ENCODE data around the gene SP140L. TPM values are rescaled to one million over a fixed set of nuclear protein-coding genes. Genes with fewer than 3 reads are reported as not detected.
A peak's percentile ranks its signal among the peaks of the same experiment; 100 is the strongest.

SP140L gene
- total and polyA plus RNA-seq, 2 donors (not counting 1 experiment from before 2014, with no cell fraction given), result 94.6 to 154 TPM

DNA sequence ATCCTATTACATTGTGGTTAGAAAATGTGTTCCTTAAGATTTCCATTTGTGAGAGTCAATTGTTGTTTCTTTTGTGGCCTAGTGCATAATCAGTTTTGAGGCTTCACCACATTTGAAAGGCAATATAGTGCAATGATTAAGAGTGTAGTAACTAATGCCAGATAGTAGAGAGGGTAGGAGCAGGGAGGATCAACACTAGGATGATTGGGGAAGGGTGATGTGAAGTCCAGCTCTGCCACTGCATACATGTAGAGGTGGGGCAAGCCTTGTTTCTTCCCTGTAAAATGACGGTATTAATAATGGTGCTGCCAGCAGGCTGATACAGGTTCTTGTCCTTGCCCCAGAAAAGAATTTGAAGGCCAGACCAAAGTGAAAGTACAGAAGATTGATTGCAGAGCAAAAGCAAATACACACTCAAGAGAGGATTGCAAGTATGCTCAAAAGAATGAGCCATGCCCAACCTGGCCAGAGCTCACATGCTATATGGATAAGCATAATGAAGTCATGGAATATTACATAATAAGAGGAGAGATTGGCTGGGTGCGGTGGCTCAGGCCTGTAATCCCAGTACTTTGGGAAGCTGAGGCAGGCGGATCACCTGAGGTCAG is 97.0 kb downstream of the SP140L start:
- peaks cover 100% of the 10 kb centered on the region for H3K79me2 ChIP-seq (ENCODE audit: control insufficient read depth, insufficient read depth, low read length)
- peaks cover 46 to 83% of the 10 kb centered on the region in 2 donors for H3K4me1 ChIP-seq (ENCODE audit: control insufficient read depth in 2 of 2, insufficient read depth in 2 of 2, low read length in 2 of 2)
- peak overlapping the region; percentile 42 for H3K9ac ChIP-seq (ENCODE audit: low read length)
- intact Hi-C loops (cut with micrococcal nuclease), result no loop called here
- H4K20me1 ChIP-seq (ENCODE audit: control insufficient read depth, insufficient read depth, low read length, poor library complexity, severe bottlenecking), result peaks cover 39% of the 10 kb centered on the region
- no peaks in the 10 kb centered on the region for H3K27me3 ChIP-seq (replicated peaks in 1 of 4; ENCODE audit: control extremely low read depth in 1 of 4, control insufficient read depth in 3 of 4, insufficient read depth in 4 of 4, low read length in 3 of 4)
- peak overlapping the region; percentile 74 for H3K4me2 ChIP-seq (replicated peaks; ENCODE audit: low read depth, low read length, poor library complexity, severe bottlenecking)
- CTCF ChIA-PET, result no interaction called here
- ATAC-seq (ENCODE audit: low read depth) (no peak), DNase-seq (no peak)
- no peaks in the 10 kb centered on the region for H3K27me3 Mint-ChIP-seq
- H2AFZ ChIP-seq (ENCODE audit: insufficient read depth, low read depth, low read length, poor library complexity, severe bottlenecking), result no peak overlapping the region
- TF ChIP-seq EZH2 (IDR thresholded peaks at IDR 0.05; ENCODE audit: borderline replicate concordance, insufficient read depth, low read depth, low read length, poor library complexity, severe bottlenecking), result no peak
- TF ChIP-seq, protein P1, sequence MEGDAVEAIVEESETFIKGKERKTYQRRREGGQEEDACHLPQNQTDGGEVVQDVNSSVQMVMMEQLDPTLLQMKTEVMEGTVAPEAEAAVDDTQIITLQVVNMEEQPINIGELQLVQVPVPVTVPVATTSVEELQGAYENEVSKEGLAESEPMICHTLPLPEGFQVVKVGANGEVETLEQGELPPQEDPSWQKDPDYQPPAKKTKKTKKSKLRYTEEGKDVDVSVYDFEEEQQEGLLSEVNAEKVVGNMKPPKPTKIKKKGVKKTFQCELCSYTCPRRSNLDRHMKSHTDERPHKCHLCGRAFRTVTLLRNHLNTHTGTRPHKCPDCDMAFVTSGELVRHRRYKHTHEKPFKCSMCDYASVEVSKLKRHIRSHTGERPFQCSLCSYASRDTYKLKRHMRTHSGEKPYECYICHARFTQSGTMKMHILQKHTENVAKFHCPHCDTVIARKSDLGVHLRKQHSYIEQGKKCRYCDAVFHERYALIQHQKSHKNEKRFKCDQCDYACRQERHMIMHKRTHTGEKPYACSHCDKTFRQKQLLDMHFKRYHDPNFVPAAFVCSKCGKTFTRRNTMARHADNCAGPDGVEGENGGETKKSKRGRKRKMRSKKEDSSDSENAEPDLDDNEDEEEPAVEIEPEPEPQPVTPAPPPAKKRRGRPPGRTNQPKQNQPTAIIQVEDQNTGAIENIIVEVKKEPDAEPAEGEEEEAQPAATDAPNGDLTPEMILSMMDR (IDR thresholded peaks at IDR 0.05), result no peak
- no peaks in the 10 kb centered on the region for H3K9me3 Mint-ChIP-seq (ENCODE audit: insufficient read depth)
- peaks cover 83% of the 10 kb centered on the region for H3K4me1 Mint-ChIP-seq
- peak overlapping the region; percentile 50 for H3K27ac Mint-ChIP-seq
- POLR2A ChIA-PET, result interaction anchor here (0.7 to 0.8 kb wide), 2 partner anchors 11 to 148 kb away, joined by 3 to 4 read pairs; no protein-coding TSS in a partner anchor
- peak overlapping the region in 1 of 2 donors; percentile 50 for H3K27ac ChIP-seq (ENCODE audit: low read length in 2 of 2)
- peak overlapping the region in 1 of 5 experiments; percentile 46 for H3K4me3 ChIP-seq (ENCODE audit: control extremely low read depth in 1 of 5, extremely low read depth in 1 of 5, insufficient read depth in 1 of 5, low read depth in 2 of 5, low read length in 4 of 5)
- peak overlapping the region; percentile 78 for H3K4me3 Mint-ChIP-seq
- H3K36me3 ChIP-seq (replicated peaks in 1 of 2; ENCODE audit: control extremely low read depth in 1 of 2, control insufficient read depth in 1 of 2, extremely low read depth in 1 of 2, insufficient read depth in 2 of 2, low read length in 1 of 2), result peaks cover 9 to 62% of the 10 kb centered on the region in 2 experiments
- 94% methylated on average over 2 of the region's 3 CpGs for WGBS (ENCODE audit: insufficient coverage)
- peaks cover 0 to 11% (median 4%) of the 10 kb centered on the region in 3 donors for H3K9me3 ChIP-seq (ENCODE audit: control extremely low read depth in 1 of 3, control insufficient read depth in 2 of 3, insufficient read depth in 1 of 3, low read length in 2 of 3)

DNA sequence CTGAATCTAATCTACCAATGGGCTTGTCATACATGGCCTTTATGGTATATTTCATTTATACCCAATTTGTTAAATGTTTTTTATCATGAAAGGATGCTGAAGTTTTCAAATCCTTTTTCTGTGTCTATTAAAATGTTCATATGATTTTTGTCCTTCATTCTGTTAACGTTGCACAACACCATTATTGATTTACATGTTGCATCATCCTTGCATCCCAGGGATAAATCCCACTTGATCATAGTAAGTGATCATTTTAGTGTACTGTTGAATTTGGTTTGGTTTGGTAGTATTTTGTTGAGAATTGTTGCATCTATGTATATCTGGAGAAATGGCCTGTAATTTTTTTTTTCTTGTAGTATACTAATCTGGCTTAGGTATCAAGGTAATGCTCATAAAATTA is 98.4 kb downstream of the SP140L start:
- no CpG with 5 or more reads among the region's 1 CpG for WGBS (ENCODE audit: insufficient coverage)
- Histone ChIP-seq H3K27ac (ENCODE audit: low read length in 2 of 2) (peak overlapping the region in 1 of 2 donors; percentile 50), H3K4me2 (replicated peaks; ENCODE audit: low read depth, low read length, poor library complexity, severe bottlenecking) (peak overlapping the region; percentile 44), H3K9ac (ENCODE audit: low read length) (peak overlapping the region; percentile 24), H3K4me1 (ENCODE audit: control insufficient read depth in 2 of 2, insufficient read depth in 2 of 2, low read length in 2 of 2) (peaks cover 38 to 75% of the 10 kb centered on the region in 2 donors), H4K20me1 (ENCODE audit: control insufficient read depth, insufficient read depth, low read length, poor library complexity, severe bottlenecking) (peaks cover 40% of the 10 kb centered on the region), H3K79me2 (ENCODE audit: control insufficient read depth, insufficient read depth, low read length) (peaks cover 100% of the 10 kb centered on the region), H3K9me3 (ENCODE audit: control extremely low read depth in 1 of 3, control insufficient read depth in 2 of 3, insufficient read depth in 1 of 3, low read length in 2 of 3) (peaks cover 4 to 16% (median 11%) of the 10 kb centered on the region in 3 donors), H3K27me3 (replicated peaks in 1 of 4; ENCODE audit: control extremely low read depth in 1 of 4, control insufficient read depth in 3 of 4, insufficient read depth in 4 of 4, low read length in 3 of 4) (no peaks in the 10 kb centered on the region), H3K36me3 (replicated peaks in 1 of 2; ENCODE audit: control extremely low read depth in 1 of 2, control insufficient read depth in 1 of 2, extremely low read depth in 1 of 2, insufficient read depth in 2 of 2, low read length in 1 of 2) (peaks cover 15 to 69% of the 10 kb centered on the region in 2 experiments), H3K4me3 (ENCODE audit: control extremely low read depth in 1 of 5, extremely low read depth in 1 of 5, insufficient read depth in 1 of 5, low read depth in 2 of 5, low read length in 4 of 5) (peak overlapping the region in 2 of 5 experiments; percentile 4 to 21), H2AFZ (ENCODE audit: insufficient read depth, low read depth, low read length, poor library complexity, severe bottlenecking) (no peak overlapping the region)
- ATAC-seq (ENCODE audit: low read depth), result no peak
- Mint-ChIP-seq H3K9me3 (ENCODE audit: insufficient read depth) (no peaks in the 10 kb centered on the region), H3K4me1 (peaks cover 81% of the 10 kb centered on the region), H3K4me3 (peak overlapping the region; percentile 62), H3K27ac (peak overlapping the region; percentile 7), H3K27me3 (no peaks in the 10 kb centered on the region)
- DNase-seq, result no peak
- intact Hi-C loops (cut with micrococcal nuclease), result no loop called here
- CTCF ChIA-PET, result no interaction called here
- POLR2A ChIA-PET, result no interaction called here
- TF ChIP-seq, protein P1 (IDR thresholded peaks at IDR 0.05), result no peak
- no peak for TF ChIP-seq EZH2 (IDR thresholded peaks at IDR 0.05; ENCODE audit: borderline replicate concordance, insufficient read depth, low read depth, low read length, poor library complexity, severe bottlenecking)

All from B cell (primary cell).